Ectodermal cell (in vitro differentiated cells): ENCODE results near the gene NFIB. TPM values are rescaled to one million over a fixed set of nuclear protein-coding genes. Genes with fewer than 3 reads are reported as not detected.

Source experiments
- H3K27ac ChIP-seq: 2 replicates; pipeline ENCODE4 v1.7.0; 2013; ENCODE audit warnings: mild to moderate bottlenecking, low read depth, low read length; ENCODE audit not compliant: insufficient read depth, poor library complexity, severe bottlenecking
- H3K27me3 ChIP-seq: 2 replicates; pipeline ENCODE4 v1.7.0; 2013; ENCODE audit warnings: mild to moderate bottlenecking, low read length; ENCODE audit not compliant: insufficient read depth, control insufficient read depth, poor library complexity, severe bottlenecking
- H3K36me3 ChIP-seq: one replicate; pipeline ENCODE4 v1.7.0; 2013; ENCODE audit warnings: low read length; ENCODE audit not compliant: control insufficient read depth, insufficient read depth
- H3K4me1 ChIP-seq: one replicate; pipeline ENCODE4 v1.7.0; 2013; ENCODE audit warnings: low read length; ENCODE audit not compliant: control insufficient read depth, insufficient read depth
- H3K4me3 ChIP-seq: 2 replicates; pipeline ENCODE4 v1.7.0; 2013; ENCODE audit warnings: low read depth, low read length, control low read depth; ENCODE audit not compliant: insufficient read depth
- H3K9me3 ChIP-seq: 2 replicates; pipeline ENCODE4 v1.7.0; 2013; ENCODE audit warnings: mild to moderate bottlenecking, low read length, moderate library complexity; ENCODE audit not compliant: control insufficient read depth
- WGBS, 2 experiments: methylation state at CpG; one replicate each; pipeline ENCODE4 v1.1.7; 2013; ENCODE audit warnings: missing lambda C conversion rate in 2 of 2; 5-methylcytosine and 5-hydroxymethylcytosine counted together
- polyA plus RNA-seq, 4 experiments: library from polyadenylated mRNA; stranded (reverse); fragments of 50-300 nt; gene quantifications; one replicate each; pipeline ENCODE4 v1.2.3, GENCODE V29; 2013

NFIB gene
- polyA plus RNA-seq (2013, experiment 1 of 4): 0.22 TPM
- polyA plus RNA-seq (2013, experiment 2 of 4): 0.25 TPM
- 0.64 TPM for polyA plus RNA-seq (2013, experiment 3 of 4)
- 0.65 TPM for polyA plus RNA-seq (2013, experiment 4 of 4)

- H3K9me3 ChIP-seq: no peaks in the 10 kb centered on the region
- peaks cover 9% of the 10 kb centered on the region for H3K4me1 ChIP-seq
- H3K27ac ChIP-seq: no peak within 1 kb of the TSS
- H3K36me3 ChIP-seq: no peaks in the 10 kb centered on the region
- peak within 1 kb of the TSS; percentile 56 for H3K4me3 ChIP-seq
- H3K27me3 ChIP-seq: peaks cover 77% of the 10 kb centered on the region
- 0% methylated on average over 63 of the region's 63 CpGs for WGBS, 2 experiments
These were observed at the start of gene NFIB for GRCh38 chr9:14313951-14314423. Gene NFIB, minus strand, starts transcription at chr9:14314141. Its CDS starts 630 bp downstream, at chr9:14313511.

GRCh38 chr9:14362175-14362574 lies 48.2 kb upstream of the NFIB start:
- H3K36me3 ChIP-seq: no peaks in the 10 kb centered on the region
- no peak overlapping the region for H3K27ac ChIP-seq
- WGBS, 2 experiments: 93 to 100% methylated on average over 1 of the region's 1 CpG
- H3K9me3 ChIP-seq: no peaks in the 10 kb centered on the region
- H3K27me3 ChIP-seq: no peaks in the 10 kb centered on the region
- H3K4me1 ChIP-seq: no peaks in the 10 kb centered on the region
- no peak overlapping the region for H3K4me3 ChIP-seq

GRCh38 chr9:14361074-14361473 lies 47.1 kb upstream of the NFIB start:
- Histone ChIP-seq H3K4me1 (no peaks in the 10 kb centered on the region), H3K27me3 (no peaks in the 10 kb centered on the region), H3K27ac (no peak overlapping the region), H3K4me3 (no peak overlapping the region), H3K36me3 (no peaks in the 10 kb centered on the region), H3K9me3 (no peaks in the 10 kb centered on the region)

- H3K9me3 ChIP-seq: no peaks in the 10 kb centered on the region
- WGBS, 2 experiments: 93 to 96% methylated on average over 2 of the region's 2 CpGs
- H3K27ac ChIP-seq: no peak overlapping the region
- no peaks in the 10 kb centered on the region for H3K36me3 ChIP-seq
- no peak overlapping the region for H3K4me3 ChIP-seq
- H3K4me1 ChIP-seq: no peaks in the 10 kb centered on the region
- H3K27me3 ChIP-seq: peaks cover 4% of the 10 kb centered on the region
These were observed 44.6 kb upstream of the NFIB start for GRCh38 chr9:14358523-14358922.

GRCh38 chr9:14356351-14357265 lies 42.7 kb upstream of the NFIB start:
- H3K4me1 ChIP-seq: no peaks in the 10 kb centered on the region
- no peaks in the 10 kb centered on the region for H3K36me3 ChIP-seq
- H3K27ac ChIP-seq: no peak overlapping the region
- H3K27me3 ChIP-seq: peaks cover 23% of the 10 kb centered on the region
- H3K4me3 ChIP-seq: no peak overlapping the region
- 77 to 81% methylated on average over 7 of the region's 7 CpGs for WGBS, 2 experiments
- H3K9me3 ChIP-seq: no peaks in the 10 kb centered on the region

- Histone ChIP-seq H3K4me1 (peaks cover 9% of the 10 kb centered on the region), H3K4me3 (no peak overlapping the region), H3K27me3 (peaks cover 47% of the 10 kb centered on the region), H3K9me3 (no peaks in the 10 kb centered on the region), H3K36me3 (no peaks in the 10 kb centered on the region), H3K27ac (no peak overlapping the region)
- WGBS, 2 experiments: 91 to 97% methylated on average over 1 of the region's 1 CpG
These were observed 40.3 kb upstream of the NFIB start for GRCh38 chr9:14354201-14354600.

GRCh38 chr9:14353222-14354056 lies 39.5 kb upstream of the NFIB start:
- H3K27me3 ChIP-seq: peaks cover 55% of the 10 kb centered on the region
- no peak overlapping the region for H3K27ac ChIP-seq
- 13 to 17% methylated on average over 17 to 18 of the region's 18 CpGs for WGBS, 2 experiments
- H3K9me3 ChIP-seq: no peaks in the 10 kb centered on the region
- H3K4me1 ChIP-seq: peaks cover 16% of the 10 kb centered on the region
- H3K36me3 ChIP-seq: no peaks in the 10 kb centered on the region
- H3K4me3 ChIP-seq: no peak overlapping the region

GRCh38 chr9:14352503-14352902 lies 38.6 kb upstream of the NFIB start:
- no peaks in the 10 kb centered on the region for H3K36me3 ChIP-seq
- H3K27me3 ChIP-seq: peaks cover 64% of the 10 kb centered on the region
- peaks cover 25% of the 10 kb centered on the region for H3K4me1 ChIP-seq
- no peaks in the 10 kb centered on the region for H3K9me3 ChIP-seq
- no peak overlapping the region for H3K27ac ChIP-seq
- WGBS, 2 experiments: 83 to 89% methylated on average over 4 of the region's 4 CpGs
- no peak overlapping the region for H3K4me3 ChIP-seq

GRCh38 chr9:14351221-14351836 lies 37.4 kb upstream of the NFIB start:
- WGBS, 2 experiments: 82 to 85% methylated on average over 5 of the region's 5 CpGs
- no peaks in the 10 kb centered on the region for H3K36me3 ChIP-seq
- no peak overlapping the region for H3K4me3 ChIP-seq
- H3K27ac ChIP-seq: no peak overlapping the region
- no peaks in the 10 kb centered on the region for H3K9me3 ChIP-seq
- H3K27me3 ChIP-seq: peaks cover 76% of the 10 kb centered on the region
- peaks cover 36% of the 10 kb centered on the region for H3K4me1 ChIP-seq
